Karpas-422 (cell line): Measurements from ENCODE around the gene MMP17. TPM values are rescaled to one million over a fixed set of nuclear protein-coding genes. Genes with fewer than 3 reads are reported as not detected.

Experiments
- DNase-seq: peaks from one replicate; pipeline ENCODE4 v3.0.0-alpha.2; 2015
- H2AFZ ChIP-seq: fragments of 200-600 bp; sonication (generic); 2 replicates; pipeline ENCODE4 v1.6.1; 2014; ENCODE audit warnings: antibody characterized with exemption, low read length, mixed read lengths
- H3K27ac ChIP-seq: fragments of 200-600 bp; sonication (generic); 2 replicates; pipeline ENCODE4 v1.5.1; 2014; ENCODE audit warnings: mild to moderate bottlenecking, low read length, moderate library complexity
- H3K27me3 ChIP-seq: fragments of 200-600 bp; sonication (generic); 2 replicates; pipeline ENCODE4 v1.6.1; 2014; ENCODE audit warnings: low read length, mixed read lengths
- H3K36me3 ChIP-seq: fragments of 200-600 bp; sonication (generic); 2 replicates; pipeline ENCODE4 v1.6.1; 2014; ENCODE audit warnings: low read length, mixed read lengths; ENCODE audit not compliant: insufficient read depth
- H3K4me1 ChIP-seq: fragments of 200-600 bp; sonication (generic); 2 replicates; pipeline ENCODE4 v1.6.1; 2014; ENCODE audit warnings: mild to moderate bottlenecking, low read length, mixed read lengths
- H3K4me2 ChIP-seq: fragments of 200-600 bp; sonication (generic); 2 replicates; pipeline ENCODE4 v1.6.1; 2014; ENCODE audit warnings: low read length, low read depth, mild to moderate bottlenecking; ENCODE audit not compliant: poor library complexity, severe bottlenecking
- H3K4me3 ChIP-seq: fragments of 200-600 bp; sonication (generic); 2 replicates; pipeline ENCODE4 v1.5.1; 2014; ENCODE audit warnings: mild to moderate bottlenecking, antibody characterized with exemption, low read length, mixed read lengths
- H3K79me2 ChIP-seq: fragments of 200-600 bp; sonication (generic); 2 replicates; pipeline ENCODE4 v1.6.1; 2014; ENCODE audit warnings: mild to moderate bottlenecking, low read length, mixed read lengths
- H3K9ac ChIP-seq: fragments of 200-600 bp; sonication (generic); 2 replicates; pipeline ENCODE4 v1.6.0; 2014; ENCODE audit warnings: low read length
- H3K9me2 ChIP-seq: fragments of 200-600 bp; sonication (generic), shearing (Covaris generic); replicated peaks from 2 replicates; pipeline ENCODE4 v1.6.0; 2014; ENCODE audit warnings: mild to moderate bottlenecking, low read length, moderate library complexity; ENCODE audit not compliant: insufficient read depth
- H3K9me3 ChIP-seq: fragments of 300-700, 200-600 bp; sonication (generic); 2 replicates; pipeline ENCODE4 v1.6.1; 2014; ENCODE audit warnings: low read length, mixed read lengths
- H4K20me1 ChIP-seq: fragments of 200-600 bp; sonication (generic); 2 replicates; pipeline ENCODE4 v1.6.1; 2014; ENCODE audit warnings: mild to moderate bottlenecking, antibody characterized with exemption, low read length, low read depth; ENCODE audit not compliant: insufficient read depth
- total RNA-seq: library from RNA; depleted of rRNA; stranded (reverse); fragments of >200 nt; shearing (Covaris generic); gene quantifications from 2 replicates; pipeline ENCODE4 v1.2.3, GENCODE V29; 2014; ENCODE audit warnings: low replicate concordance

MMP17 gene
- total RNA-seq, 1 experiment from 2014 or later, result not detected

GRCh38 chr12:131787143-131787660, 41.0 kb upstream of the MMP17 start:
- Histone ChIP-seq H3K4me2 (no peak overlapping the region), H3K9me3 (no peaks in the 10 kb centered on the region), H3K4me3 (no peak overlapping the region), H4K20me1 (no peaks in the 10 kb centered on the region), H3K9me2 (no peaks in the 10 kb centered on the region), H3K27me3 (no peaks in the 10 kb centered on the region), H2AFZ (no peak overlapping the region), H3K79me2 (no peaks in the 10 kb centered on the region), H3K27ac (no peak overlapping the region), H3K4me1 (no peaks in the 10 kb centered on the region), H3K36me3 (peaks cover 7% of the 10 kb centered on the region; the same call in 1 of the 2 replicates), H3K9ac (no peak overlapping the region)
- no peak for DNase-seq

GRCh38 chr12:131788070-131788469, 40.1 kb upstream of the MMP17 start:
- Histone ChIP-seq H2AFZ (no peak overlapping the region), H3K79me2 (no peaks in the 10 kb centered on the region), H3K4me1 (no peaks in the 10 kb centered on the region), H3K36me3 (peaks cover 6% of the 10 kb centered on the region; the same call in 1 of the 2 replicates), H4K20me1 (no peaks in the 10 kb centered on the region), H3K27me3 (no peaks in the 10 kb centered on the region), H3K9me2 (no peaks in the 10 kb centered on the region), H3K4me2 (no peak overlapping the region), H3K4me3 (no peak overlapping the region), H3K27ac (no peak overlapping the region), H3K9me3 (no peaks in the 10 kb centered on the region), H3K9ac (no peak overlapping the region)
- no peak for DNase-seq

- H3K9ac ChIP-seq, result no peak overlapping the region
- no peaks in the 10 kb centered on the region for H3K27me3 ChIP-seq
- H3K9me3 ChIP-seq, result no peaks in the 10 kb centered on the region
- H3K36me3 ChIP-seq, result peaks cover 6% of the 10 kb centered on the region; the same call in 1 of the 2 replicates
- no peak overlapping the region for H2AFZ ChIP-seq
- H3K4me3 ChIP-seq, result no peak overlapping the region
- H3K79me2 ChIP-seq, result no peaks in the 10 kb centered on the region
- no peaks in the 10 kb centered on the region for H4K20me1 ChIP-seq
- no peaks in the 10 kb centered on the region for H3K9me2 ChIP-seq
- no peak overlapping the region for H3K4me2 ChIP-seq
- no peaks in the 10 kb centered on the region for H3K4me1 ChIP-seq
- DNase-seq, result no peak
- H3K27ac ChIP-seq, result no peak overlapping the region
Measured at GRCh38 chr12:131789638-131790037, 38.6 kb upstream of the MMP17 start.

GRCh38 chr12:131793243-131794022, 34.8 kb upstream of the MMP17 start:
- Histone ChIP-seq H3K27ac (no peak overlapping the region), H3K9me3 (no peaks in the 10 kb centered on the region), H3K9me2 (no peaks in the 10 kb centered on the region), H3K36me3 (peaks cover 12% of the 10 kb centered on the region; the same call in 1 of the 2 replicates), H3K79me2 (no peaks in the 10 kb centered on the region), H3K9ac (no peak overlapping the region), H3K4me3 (no peak overlapping the region), H4K20me1 (no peaks in the 10 kb centered on the region), H3K4me1 (no peaks in the 10 kb centered on the region), H3K27me3 (no peaks in the 10 kb centered on the region), H2AFZ (no peak overlapping the region), H3K4me2 (no peak overlapping the region)
- DNase-seq, result no peak

GRCh38 chr12:131794061-131794460, 34.1 kb upstream of the MMP17 start:
- no peak overlapping the region for H3K4me2 ChIP-seq
- no peaks in the 10 kb centered on the region for H3K27me3 ChIP-seq
- no peaks in the 10 kb centered on the region for H3K9me3 ChIP-seq
- H3K4me1 ChIP-seq, result no peaks in the 10 kb centered on the region
- peaks cover 12% of the 10 kb centered on the region; the same call in 1 of the 2 replicates for H3K36me3 ChIP-seq
- no peak overlapping the region for H3K27ac ChIP-seq
- H2AFZ ChIP-seq, result no peak overlapping the region
- no peak for DNase-seq
- H3K9me2 ChIP-seq, result no peaks in the 10 kb centered on the region
- no peaks in the 10 kb centered on the region for H4K20me1 ChIP-seq
- H3K9ac ChIP-seq, result no peak overlapping the region
- H3K79me2 ChIP-seq, result no peaks in the 10 kb centered on the region
- H3K4me3 ChIP-seq, result no peak overlapping the region

GRCh38 chr12:131794573-131794972, 33.6 kb upstream of the MMP17 start:
- no peak overlapping the region for H3K27ac ChIP-seq
- H3K4me2 ChIP-seq, result no peak overlapping the region
- H3K27me3 ChIP-seq, result no peaks in the 10 kb centered on the region
- H3K79me2 ChIP-seq, result no peaks in the 10 kb centered on the region
- H3K36me3 ChIP-seq, result peaks cover 12% of the 10 kb centered on the region; the same call in 1 of the 2 replicates
- H3K4me3 ChIP-seq, result no peak overlapping the region
- DNase-seq, result no peak
- H3K9me2 ChIP-seq, result no peaks in the 10 kb centered on the region
- no peaks in the 10 kb centered on the region for H3K9me3 ChIP-seq
- H4K20me1 ChIP-seq, result no peaks in the 10 kb centered on the region
- no peak overlapping the region for H3K9ac ChIP-seq
- H2AFZ ChIP-seq, result no peak overlapping the region
- H3K4me1 ChIP-seq, result no peaks in the 10 kb centered on the region

- Histone ChIP-seq H3K27me3 (no peaks in the 10 kb centered on the region), H3K4me3 (no peak overlapping the region), H3K36me3 (peaks cover 12% of the 10 kb centered on the region; the same call in 1 of the 2 replicates), H3K9me2 (no peaks in the 10 kb centered on the region), H3K9me3 (no peaks in the 10 kb centered on the region), H3K27ac (no peak overlapping the region), H3K4me1 (no peaks in the 10 kb centered on the region), H3K9ac (no peak overlapping the region), H2AFZ (no peak overlapping the region), H3K79me2 (no peaks in the 10 kb centered on the region), H3K4me2 (no peak overlapping the region), H4K20me1 (no peaks in the 10 kb centered on the region)
- DNase-seq, result no peak
Measured at GRCh38 chr12:131795064-131795463, 33.1 kb upstream of the MMP17 start.

- Histone ChIP-seq H3K4me2 (no peak overlapping the region), H3K9ac (no peak overlapping the region), H3K27ac (no peak overlapping the region)
Measured at GRCh38 chr12:131795690-131796410, 32.3 kb upstream of the MMP17 start.

More at GRCh38 chr12:131795690-131796410, 32.3 kb upstream of the MMP17 start:
- H3K79me2 ChIP-seq, result no peaks in the 10 kb centered on the region
- H3K9me2 ChIP-seq, result no peaks in the 10 kb centered on the region
- H3K36me3 ChIP-seq, result peaks cover 6% of the 10 kb centered on the region; the same call in 1 of the 2 replicates
- H3K4me1 ChIP-seq, result no peaks in the 10 kb centered on the region
- no peaks in the 10 kb centered on the region for H3K27me3 ChIP-seq
- H2AFZ ChIP-seq, result no peak overlapping the region
- H3K4me3 ChIP-seq, result no peak overlapping the region
- H3K9me3 ChIP-seq, result no peaks in the 10 kb centered on the region
- no peaks in the 10 kb centered on the region for H4K20me1 ChIP-seq
- no peak for DNase-seq
